SHP77 treated with DMSO at 0.1 percent for 48 hours (cell line): ENCODE data around the gene MYMK.

ENCODE experiments used
- DNase-seq: peaks from one replicate; lab custom pipeline; 2025; lab: John Stamatoyannopoulos, UW

Gene MYMK

DNA sequence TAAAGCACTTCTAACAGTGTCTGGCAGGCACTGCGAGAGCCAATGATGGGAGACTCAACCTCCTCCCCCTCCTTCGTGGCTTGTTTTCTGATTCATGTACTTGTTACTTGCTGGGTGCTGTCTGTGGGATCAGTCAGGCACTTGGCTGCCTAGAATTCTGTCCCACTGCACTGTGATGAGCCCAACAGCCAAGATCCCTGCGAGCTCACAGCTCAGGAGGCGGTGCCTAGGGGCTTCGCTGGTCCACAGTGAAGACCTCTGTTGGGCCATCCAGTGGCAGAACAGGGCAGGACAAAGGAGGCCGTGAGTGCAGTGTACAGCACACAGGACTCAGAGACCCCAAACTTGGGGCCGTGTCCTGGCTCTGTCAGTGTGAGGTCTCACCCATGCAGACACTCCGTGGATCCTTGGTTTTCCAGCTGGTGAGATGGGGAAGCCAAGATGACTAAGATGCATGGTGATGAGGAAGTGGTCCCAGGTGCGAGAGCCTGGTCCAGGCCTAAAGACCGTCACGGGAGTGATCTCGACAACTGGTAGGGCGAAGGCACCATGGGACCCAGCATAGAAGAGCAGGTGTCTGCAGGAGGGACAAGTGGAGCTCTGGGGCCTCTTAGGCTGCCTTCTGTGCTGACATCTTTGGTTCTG lies 19.5 kb downstream of the MYMK start:
- DNase-seq: no peak

DNA sequence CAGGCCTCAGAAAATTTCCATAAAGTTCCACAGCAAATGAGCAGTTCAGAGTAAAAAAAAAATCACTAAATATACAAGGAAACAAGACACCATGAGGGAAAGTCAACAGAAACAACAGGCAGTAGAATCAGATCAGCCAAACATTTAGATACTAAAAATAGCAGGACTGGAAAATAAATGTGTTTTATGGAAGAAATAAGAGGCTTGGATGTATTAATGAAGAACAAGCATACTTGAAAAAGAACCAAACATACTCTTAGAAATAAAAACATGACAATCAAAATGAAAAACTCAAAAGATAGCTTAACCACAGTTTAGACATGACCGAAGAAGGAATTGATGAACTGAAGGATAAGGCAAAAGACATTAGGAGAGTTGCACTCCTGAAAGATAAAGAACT lies 22.6 kb downstream of the MYMK start:
- no peak for DNase-seq

DNA sequence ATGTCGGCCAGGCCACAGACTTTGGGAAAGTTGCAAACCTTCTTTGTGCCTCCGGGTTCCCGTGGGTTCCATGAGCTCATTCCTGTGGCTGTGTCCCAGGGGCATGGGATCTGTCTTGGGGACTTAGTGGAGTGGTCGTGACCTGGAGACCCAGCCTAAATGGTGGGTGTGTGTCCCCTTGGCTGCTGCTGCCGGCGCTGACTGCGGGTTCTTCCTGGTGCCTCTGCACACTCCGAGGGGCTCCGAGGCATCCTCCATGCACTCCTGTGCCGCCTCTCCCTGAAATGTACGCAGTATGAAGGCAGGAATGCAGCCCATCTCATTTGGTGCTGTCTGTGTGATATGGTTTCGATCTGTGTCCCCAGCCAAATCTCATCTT lies 24.9 kb downstream of the MYMK start:
- no peak for DNase-seq

DNA sequence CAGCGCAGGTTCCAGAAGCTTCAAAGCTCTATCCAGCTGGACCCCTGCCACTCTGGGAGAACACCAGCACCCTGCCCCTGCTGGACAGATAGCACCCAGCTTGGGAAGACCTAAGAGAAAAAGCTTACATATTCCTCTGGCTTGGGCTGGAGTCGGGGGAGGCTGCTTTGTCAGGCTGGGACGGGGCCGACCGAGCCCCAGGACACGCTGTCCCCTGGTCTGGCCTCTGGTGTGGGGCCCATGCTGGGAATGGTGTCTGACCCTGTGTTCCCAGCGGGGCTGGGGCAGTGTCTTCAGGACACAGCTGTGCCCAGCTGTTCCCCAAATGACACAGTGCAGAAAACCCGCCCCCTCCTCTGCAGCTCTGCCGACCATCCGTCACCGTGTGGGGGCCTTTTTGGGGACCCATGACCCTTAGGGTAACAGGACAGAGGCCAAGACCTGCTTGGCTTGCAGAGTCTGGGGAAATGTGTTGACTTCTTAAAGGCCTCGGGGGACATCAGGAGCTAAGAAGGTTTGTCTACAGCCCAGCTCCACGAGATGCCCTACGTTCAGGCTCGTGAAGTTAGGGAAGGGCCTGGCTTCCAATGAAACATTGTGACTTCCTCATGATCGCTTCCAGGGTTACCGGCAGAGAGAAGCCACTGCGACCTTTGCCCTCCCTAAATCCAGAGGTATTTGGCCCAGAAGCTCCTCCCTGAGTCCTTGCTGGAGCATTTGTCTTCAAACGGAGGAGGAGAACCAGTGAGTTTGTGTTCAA lies 25.4 kb downstream of the MYMK start:
- no peak for DNase-seq

DNA sequence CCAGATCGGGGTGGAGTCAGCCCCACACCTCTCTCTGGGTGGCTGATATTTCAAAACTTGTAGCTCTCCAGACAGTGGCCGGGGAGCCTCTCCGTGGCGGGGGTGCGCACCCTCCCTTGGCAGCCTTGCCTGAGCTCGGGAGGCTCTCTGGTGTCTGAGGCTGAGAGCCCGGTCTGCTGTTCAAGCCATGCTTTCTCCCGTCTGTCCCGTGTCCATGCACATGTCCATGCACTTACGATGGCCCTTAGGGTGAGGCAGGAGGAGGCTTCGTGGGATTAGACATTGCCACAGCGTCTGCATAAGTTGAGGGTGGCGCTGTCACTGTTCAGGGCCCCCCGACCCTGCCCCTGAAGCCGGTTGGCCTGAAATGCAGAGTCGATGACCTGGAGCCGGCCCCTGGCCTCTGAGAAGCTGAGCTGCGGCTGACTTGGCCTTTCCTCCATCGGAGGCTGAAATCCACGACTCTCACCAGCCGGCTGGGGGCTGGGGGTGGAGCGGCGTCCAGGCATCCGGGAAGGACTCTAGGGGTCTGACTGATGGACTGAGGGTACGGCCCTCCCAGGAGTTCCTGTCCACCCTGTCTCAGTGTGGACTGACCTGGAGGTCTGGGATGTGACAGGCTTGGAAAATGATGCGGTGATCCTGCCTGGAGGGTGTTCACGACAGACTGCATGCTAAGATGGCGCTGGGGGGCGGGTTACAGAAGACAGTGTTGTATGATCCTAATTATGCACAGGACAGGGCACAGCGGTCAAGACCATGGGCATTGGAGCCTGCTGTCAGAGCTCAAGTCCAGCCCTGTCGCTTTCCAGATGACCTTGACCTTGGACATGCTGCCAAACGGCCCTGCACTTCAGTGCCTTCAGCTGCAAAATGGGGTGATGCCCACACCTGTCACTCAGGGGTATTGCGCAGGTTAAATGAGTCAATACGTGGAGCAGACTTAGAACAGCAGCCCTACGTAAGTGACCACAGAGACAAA lies 27.6 kb downstream of the MYMK start:
- no peak for DNase-seq

DNA sequence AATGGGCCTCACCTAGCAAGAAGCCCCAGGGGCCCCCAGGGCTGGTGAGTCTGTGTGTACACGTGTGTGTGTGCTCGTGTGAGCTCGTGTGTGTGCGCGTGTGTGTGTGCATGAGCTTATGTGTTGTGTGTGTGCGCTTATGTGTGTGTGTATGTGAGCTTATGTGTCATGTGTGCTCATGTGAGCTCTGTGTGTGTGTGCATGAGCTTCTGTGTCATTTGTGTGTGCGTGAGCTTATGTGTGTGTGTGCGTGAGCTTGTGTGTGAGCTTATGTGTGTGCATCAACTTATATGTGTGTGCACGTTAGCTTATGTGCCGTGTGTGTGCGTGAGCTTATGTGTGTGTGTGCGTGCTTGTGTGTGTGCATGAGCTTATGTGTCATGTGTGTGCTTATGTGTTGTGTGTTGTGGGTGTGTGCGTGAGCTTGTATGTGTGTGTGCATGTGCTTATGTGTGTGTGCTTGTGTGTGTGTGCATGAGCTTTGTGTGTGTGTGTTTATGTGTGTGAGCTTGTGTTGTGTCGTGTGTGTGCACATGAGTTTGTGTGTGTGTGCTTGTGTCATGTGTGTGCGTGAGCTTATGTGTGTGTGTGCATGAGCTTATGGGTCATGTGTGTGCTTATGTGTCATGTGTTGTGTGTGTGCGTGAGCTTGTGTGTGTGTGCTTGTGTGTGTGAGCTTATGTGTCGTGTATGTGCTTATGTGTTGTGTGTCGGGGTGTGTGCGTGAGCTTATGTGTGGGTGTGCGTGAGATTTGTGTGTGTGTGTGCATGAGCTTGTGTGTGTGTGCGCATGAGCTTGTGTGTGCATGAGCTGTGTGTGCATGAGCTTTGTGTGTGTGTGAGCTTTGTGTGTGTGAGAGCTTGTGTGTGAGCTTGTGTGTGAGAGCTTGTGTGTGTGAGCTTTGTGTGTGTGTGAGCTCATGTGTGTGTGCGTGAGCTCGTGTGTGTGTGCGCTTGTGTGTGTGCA lies 29.1 kb downstream of the MYMK start:
- no peak for DNase-seq

DNA sequence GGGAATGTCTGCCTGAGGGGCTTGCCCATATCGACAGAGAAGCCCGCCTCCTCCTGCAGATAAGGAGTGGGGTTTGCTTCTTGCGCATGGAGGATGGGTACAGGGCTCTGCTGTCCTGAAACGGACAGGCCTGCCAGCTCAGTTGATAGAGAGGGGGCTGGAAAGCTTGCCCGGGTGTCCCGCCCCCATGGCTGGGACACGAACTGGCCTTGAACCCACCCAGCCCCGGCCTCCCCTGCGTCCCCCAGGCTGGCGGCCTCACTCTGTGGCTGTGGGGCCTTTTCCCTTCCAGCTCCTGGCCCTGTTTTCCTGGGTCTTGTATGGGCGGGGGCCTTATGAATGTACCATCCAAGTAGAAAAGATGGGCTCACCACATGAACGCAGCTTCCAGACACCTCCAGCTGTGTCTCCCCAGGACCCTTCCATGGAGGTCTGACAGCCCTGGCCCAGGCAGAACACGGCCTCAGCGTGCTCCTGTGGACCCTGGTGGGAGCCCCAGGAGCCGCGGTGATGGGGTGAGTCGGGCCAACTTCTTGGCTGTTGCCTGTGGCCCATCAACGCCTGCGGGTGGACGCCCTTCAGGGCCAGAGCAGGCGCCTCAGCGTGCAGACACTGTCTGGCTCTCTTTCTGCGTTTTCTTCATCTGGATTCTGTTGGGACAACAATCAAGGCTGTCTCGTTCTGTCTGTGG lies 30.0 kb downstream of the MYMK start:
- DNase-seq: no peak

DNA sequence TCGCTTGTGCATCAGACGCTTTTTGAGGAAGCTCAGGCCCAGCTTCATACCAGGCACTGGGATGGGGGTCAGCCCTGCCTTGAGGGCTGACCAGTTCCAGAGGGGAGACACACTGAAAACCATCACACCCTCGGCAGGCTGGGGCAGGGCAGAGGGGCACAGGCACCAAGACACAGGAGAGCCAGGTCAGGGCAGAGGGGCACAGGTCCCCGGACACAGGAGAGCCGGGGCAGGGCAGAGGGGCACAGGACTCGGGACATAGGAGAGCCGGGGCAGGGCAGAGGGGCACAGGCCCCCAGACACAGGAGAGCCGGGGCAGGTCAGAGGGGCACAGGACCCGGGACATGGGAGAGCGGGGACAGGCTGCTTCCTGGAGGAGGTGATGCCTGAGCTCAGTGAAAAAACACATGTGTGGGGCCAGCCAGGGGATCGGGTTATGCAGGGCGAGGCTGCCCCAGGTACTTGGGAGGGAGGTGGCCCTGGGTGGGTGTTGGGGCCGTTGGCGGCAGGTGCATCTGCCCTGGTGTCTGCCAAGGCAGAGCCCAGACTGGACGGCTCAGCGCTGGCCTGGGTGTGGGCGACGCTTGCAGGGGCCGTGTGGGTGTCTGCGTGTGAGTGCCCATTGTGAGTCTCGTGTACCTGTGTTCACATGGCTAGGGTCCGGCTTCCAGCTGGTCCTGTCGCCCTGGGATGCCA lies 30.8 kb downstream of the MYMK start:
- DNase-seq: no peak

DNA sequence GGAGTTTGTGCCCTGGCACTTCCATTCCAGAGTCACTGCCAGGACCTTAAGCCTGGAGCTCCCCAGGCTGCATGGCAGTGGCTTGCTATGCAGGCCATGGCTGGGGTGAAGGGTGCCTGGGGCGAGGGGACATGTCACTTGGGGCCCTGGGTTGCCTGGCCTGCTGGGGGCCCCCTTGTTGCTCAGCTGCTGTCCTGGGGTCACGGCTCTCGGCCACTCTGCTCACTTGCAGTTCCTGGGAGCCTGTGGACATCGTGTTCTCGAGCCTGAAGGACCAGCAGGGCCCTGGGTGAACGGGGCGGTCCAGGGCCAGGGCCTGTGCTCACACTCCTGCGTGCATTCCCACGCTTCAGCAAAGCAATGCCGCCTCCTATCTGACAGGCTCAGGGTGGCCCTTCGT lies 31.3 kb downstream of the MYMK start:
- no peak for DNase-seq

DNA sequence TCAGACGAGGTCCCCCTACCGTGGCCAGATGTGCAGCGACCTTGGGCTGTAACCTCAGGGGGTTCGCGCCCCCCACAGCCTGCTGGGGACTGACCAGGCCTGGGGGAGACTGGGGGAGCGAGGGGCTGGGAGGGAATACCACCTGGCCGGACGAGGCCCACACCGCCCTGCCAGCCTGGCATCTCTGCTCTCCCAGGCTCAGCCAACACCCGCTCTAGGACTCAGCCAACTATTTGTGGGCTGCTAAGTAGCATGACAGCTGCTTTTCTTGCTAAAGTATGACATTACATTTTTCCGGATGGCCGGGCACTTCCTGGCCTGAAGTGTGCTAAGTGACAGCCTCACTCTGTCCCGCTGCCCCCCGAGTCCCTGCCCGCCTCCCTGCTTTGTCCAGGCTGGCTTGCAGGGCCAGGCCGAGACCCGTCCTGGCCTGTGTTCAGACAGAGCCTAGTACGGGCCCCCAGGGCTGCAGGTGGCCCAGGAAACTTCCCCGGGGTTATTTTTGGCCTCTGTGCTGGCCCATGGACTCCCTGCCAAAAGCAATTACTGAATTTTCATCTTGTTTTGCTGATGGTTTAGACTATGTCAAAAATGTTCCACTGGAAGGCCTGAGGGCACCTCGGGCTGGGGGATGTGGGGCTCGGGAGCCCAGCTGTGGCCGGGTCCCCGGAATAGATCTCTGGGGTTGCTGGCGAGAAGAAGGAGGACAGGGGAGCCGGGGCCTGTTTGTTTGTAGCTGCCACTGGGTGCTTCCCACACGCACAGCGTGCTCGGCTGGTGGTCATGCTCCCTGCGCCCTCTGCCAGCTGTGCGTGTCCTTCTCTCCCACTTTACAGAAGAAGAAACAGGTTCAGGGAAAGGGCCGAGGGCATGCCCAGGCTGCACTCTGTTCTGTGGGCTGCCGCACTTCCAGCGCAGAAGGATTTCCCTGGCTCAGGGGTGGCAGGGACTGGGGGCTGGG lies 32.4 kb downstream of the MYMK start:
- DNase-seq: no peak

DNA sequence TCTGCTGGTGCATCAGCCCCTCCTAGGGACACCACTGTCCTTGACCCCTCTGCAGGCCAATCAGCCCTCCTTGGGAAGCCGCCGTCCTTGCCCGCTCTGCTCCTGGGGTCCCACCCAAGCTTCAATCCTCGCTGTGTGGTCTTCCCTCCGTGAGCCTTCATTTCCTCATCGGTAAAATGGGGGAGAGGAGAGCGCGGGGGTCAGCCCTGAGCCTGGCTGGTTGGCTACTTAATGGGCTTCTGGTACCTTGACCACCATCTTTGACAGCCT lies 33.2 kb downstream of the MYMK start:
- no peak for DNase-seq

DNA sequence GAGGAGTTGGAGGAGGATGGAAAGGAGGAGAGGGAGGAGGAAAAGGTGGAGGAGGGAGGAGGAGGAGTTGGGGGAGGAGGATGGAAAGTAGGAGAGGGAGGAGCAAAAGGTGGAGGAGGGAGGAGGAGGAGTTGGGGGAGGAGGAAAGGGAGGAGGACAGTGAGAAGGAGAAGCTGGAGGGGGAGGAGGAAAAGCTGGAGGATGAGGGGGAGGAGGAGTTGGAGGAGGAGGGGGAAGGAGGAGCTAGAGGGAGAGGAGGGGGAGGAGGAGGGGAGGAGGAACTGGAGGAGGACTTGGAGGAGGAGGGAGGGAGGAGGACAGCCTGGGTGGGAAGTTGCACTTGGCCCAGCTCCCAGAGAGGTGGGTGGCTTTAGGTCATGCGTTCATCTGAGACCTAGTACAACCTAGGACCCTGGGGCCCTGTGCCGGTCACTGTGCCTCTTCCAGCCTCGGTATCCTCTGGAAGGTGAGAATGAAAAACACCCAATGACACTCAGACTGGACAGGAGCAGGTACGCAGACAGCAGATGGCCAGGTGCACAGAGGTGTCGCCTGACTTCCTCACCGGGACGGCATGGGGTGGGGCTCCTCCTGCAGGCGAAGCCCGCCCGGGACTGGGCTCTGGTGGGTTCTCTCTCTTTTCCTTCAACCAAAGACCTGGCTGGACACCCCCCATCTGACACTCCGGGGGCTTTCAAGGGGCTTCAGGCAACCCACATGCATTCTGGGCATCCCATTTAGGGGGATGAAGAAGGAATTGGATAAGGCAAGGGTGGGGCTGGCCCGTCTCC lies 33.7 kb downstream of the MYMK start:
- no peak for DNase-seq

DNA sequence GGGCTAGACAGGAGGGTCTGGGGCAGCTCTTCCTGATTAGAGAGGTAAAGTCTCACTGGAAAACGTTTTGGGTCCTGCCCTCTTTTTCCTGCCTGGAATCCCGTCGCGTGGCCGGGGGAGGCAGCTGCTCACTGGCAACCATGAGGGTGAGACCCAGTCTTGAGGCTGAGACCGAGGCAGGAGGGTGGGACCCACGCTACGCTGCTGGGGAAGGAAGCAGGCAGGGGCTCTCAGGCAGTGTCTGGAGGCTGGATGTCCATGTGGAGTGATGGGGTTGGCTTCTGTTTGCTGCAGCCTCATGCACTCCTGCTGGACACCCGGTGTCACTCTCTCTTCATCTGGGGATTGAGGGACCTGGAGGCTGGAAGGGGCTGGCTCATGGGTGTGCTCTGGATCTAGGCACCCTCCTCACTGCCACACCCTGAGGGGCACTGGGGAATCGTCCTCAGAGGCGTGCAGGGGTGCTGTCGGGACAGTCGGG lies 34.5 kb downstream of the MYMK start:
- no peak for DNase-seq

DNA sequence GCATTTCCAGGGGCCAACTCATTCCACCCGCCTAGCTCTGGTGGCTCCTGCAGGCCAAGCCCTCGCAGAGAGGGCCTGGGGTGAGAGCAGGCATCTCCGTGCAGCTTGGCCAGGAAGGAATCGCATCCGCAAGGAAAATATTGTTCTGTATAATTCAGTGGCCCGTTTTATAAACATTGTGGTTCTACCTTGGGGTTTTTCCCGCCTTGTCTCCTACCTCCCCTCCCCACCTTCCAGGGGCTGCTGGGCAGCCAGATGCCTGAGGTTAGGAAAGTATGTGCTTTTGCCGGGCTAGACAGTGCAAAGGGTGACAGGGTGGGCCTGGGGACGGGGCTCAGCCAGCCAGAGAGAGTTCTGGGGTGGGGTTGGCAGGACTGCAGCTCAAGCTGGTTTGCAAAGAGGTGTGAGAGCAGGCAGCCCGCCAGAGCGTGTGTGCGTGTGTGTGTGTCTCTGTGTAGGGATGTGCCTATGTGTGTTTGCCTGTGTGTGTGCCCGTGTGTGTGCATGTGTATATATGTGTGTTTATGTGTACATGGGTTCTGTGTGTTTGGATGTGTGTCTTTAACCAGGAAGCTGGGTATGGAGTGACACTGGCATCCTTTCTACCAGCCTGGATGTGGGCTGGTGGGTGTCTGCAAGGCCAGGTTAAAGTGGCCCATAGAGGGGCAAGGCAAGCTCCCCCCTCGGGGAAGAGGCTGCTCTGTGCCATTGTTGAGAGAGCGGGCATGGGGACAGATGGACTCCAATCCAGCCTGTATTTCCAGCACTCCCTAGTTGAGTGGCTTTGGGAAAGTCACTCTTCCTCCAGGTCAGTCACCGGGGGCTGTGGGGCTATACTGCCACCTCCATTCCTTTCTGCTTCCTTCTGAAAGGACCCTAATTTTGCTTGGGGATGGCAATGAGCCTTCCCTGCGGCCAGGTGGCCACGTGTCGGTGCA lies 35.2 kb downstream of the MYMK start:
- no peak for DNase-seq

DNA sequence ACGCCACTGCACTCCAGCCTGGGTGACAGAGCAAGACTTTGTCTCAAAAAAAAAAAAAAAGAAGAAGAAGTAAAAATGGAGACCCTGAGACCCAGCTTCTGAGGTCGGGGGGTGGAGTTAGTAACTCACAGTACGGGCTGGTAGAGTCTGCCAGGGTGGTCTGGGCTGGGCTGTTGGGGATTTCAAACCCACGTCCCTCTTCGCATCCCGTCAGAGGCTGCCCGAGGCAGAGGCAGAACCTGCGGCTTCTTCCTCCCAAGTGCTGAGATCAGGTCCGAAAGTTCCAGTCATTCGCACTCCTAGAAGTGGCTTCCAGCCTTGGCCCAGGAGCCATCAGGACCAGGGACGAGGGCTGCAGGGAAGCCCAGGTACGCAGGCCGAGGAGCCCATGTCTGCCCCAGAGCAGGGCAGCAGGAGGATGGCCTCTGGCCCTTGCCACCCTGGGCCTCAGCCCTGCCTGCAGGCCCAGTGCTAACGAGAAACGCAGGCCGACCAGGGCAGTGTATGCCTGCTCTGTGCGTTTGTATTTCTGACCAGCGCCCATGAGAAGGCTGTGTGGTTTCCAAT lies 36.0 kb downstream of the MYMK start:
- DNase-seq: no peak

DNA sequence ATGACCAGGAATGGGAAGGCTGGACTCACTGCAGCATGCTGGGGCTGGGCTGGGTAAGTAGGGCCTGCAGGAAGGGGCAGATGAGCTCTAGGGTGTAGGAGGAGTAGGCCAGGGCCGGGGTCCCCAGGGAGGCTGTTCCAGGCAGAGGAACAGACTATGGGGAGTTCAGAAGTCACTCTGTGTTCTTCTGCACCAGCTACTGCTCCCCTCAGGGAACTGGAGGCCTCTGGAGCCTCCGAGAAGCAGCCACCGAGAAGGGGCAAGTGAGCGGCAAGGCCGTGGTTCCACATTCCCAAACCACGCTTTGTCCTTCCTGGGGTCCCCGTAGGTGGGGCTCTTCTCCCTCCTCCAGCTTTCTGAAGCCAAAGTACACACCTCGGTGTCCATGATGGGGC lies 37.4 kb downstream of the MYMK start:
- no peak for DNase-seq
